Activated T-cell treated with anti-CD3 and anti-CD28 coated beads for 4 hours (primary cell): ENCODE results near the gene ZDHHC8.

ENCODE experiments used
- DNase-seq: peaks from one replicate; pipeline ENCODE4 v3.0.0-alpha.2; 2020

Gene ZDHHC8

DNA sequence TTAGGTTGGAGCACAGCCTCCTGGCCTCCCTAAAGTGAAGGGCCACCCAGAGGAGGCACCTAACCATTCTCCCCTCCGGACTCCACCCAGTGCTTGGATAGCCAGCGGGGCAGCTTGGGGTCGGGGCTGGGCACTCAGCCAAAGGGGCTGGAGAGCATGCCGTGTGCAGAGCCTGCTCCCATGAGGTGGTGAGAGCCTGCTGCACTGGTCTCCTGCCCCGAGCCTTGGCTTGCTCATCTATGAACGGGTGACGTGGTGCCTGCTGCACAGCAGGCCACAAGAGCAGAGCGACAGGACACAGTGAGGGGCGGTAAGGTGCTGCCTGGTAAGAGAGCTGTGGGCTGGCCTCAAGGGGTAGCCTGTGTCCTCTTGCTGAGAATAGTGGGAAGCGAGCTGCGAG is 33.3 kb downstream of the ZDHHC8 start:
- DNase-seq = no peak

DNA sequence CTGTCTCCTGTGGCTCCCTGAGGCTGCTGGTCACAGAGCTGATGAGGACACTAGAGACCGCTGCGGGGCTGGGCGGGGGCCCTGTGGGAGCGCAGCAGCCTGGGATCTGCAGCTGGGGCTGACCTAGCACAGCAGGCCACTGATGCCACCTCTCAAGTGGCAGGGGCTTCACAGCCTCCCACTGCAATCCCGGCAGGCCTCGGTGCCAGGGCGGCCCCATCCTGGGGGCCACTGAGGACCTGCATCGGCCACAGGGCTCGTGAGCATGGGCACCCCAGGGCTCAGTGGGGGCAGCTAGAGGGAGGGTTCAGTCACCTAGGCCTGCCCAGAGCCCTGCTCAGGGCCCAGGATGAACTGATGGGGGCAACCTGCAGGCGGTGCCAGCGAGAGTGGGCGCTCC is 33.8 kb downstream of the ZDHHC8 start:
- no peak for DNase-seq

GRCh38 chr22:20165913-20166312 is 34.3 kb downstream of the ZDHHC8 start:
- DNase-seq = no peak

DNA sequence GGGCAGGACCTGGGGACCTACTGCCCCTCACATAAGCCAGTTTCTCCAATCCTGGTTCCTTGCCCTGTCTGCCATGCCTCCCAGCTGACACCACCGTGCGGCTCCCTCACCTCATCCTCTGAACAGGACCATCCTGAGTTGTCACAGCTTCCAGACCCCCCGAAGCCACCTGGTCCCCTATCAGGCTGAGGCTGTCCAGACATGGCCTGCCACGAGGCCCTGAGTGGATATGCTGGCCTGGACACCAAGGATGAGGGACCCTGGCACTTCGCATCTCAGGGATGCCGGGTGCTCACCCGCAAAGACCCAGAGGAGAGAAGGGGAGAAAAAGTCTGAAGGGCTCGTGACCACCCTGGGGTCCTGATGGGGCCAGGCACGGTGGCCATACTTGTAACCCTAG is 35.1 kb downstream of the ZDHHC8 start:
- DNase-seq = no peak

DNA sequence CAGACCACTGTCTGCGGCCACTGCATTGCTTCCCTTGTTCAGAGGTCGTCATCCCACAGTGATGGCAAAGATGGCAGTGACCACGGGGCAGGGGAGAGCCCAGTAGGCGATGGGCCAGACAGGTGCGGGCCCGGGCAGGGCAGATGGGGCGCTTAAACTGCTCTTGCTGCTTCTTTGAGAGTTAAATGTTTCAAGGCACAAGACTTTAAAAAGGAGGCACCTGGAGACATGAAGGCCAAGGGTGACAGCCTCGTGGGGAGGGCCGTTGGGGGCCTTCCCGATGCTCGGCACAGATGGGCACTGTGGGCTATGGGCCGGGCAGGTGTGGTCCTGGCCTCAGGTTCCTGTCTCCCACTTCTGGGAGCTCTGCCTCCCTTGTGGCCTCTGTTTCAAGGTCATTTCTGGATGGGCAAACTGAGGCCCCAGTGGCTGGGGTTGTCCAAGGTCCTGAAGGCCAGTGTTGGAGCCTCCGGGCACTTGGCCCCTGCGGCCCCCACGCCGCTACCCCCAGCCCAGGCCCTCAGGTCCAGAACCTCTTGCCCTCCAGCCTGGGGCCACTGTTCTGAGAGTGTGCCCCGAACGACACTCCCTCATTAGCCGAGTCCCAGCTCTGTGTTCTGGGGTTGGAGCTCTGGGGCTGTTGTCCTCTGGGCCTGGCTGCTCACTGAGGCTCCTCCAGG is 36.2 kb downstream of the ZDHHC8 start:
- no peak for DNase-seq

- DNase-seq = no peak
These were observed 37.7 kb downstream of the ZDHHC8 start for GRCh38 chr22:20169253-20169822.

GRCh38 chr22:20170170-20170569 is 38.6 kb downstream of the ZDHHC8 start:
- no peak for DNase-seq

DNA sequence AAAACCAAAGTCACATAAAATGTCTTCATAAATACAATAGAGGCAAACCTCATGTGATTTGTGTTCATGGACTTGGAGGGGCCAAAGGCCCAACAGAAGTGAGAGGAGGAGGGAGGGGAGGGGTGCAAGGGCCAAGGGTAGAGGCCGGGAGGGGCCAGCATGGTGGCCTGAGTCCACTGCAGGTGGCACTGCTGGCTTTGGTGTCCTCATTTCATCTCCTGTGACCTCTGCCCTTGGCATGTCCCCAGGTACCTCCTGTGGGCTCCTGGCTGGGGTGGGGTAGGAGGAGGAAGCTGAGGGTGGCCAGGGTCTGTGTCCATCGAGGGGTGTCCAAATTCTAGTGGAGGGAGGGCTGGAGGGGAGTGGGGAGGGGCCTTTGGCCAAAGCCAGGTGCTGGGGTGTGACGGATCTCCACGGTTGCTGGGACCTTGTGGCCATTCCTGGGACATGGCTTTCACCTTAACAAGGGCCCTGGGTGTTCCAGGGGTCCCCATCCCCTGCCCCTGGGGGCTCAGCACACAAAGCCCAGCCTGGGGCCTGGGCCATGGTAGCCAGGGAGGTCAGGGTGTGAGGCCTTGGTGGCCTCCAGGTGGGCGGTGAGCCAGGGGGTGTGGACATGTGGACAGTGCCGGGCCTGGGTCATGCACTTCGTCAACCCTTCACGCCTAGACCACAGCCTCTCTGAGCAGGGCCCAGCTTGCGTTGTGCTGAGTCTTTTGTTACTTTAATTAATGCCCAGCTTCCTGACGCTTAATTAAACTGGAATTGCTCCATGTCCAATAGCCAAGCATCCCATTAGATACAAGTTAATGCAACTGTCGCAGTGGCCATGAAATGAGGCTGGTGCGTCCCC is 39.9 kb downstream of the ZDHHC8 start:
- no peak for DNase-seq

GRCh38 chr22:20172141-20172613 is 40.6 kb downstream of the ZDHHC8 start:
- no peak for DNase-seq

- no peak for DNase-seq
These were observed 41.6 kb downstream of the ZDHHC8 start for GRCh38 chr22:20173246-20173645.

- no peak for DNase-seq
These were observed 42.2 kb downstream of the ZDHHC8 start for GRCh38 chr22:20173772-20174171.

GRCh38 chr22:20174785-20175596 is 43.4 kb downstream of the ZDHHC8 start:
- DNase-seq = no peak

GRCh38 chr22:20175597-20175900 is 43.9 kb downstream of the ZDHHC8 start:
- no peak for DNase-seq

GRCh38 chr22:20176421-20177085 is 44.9 kb downstream of the ZDHHC8 start:
- DNase-seq = no peak

DNA sequence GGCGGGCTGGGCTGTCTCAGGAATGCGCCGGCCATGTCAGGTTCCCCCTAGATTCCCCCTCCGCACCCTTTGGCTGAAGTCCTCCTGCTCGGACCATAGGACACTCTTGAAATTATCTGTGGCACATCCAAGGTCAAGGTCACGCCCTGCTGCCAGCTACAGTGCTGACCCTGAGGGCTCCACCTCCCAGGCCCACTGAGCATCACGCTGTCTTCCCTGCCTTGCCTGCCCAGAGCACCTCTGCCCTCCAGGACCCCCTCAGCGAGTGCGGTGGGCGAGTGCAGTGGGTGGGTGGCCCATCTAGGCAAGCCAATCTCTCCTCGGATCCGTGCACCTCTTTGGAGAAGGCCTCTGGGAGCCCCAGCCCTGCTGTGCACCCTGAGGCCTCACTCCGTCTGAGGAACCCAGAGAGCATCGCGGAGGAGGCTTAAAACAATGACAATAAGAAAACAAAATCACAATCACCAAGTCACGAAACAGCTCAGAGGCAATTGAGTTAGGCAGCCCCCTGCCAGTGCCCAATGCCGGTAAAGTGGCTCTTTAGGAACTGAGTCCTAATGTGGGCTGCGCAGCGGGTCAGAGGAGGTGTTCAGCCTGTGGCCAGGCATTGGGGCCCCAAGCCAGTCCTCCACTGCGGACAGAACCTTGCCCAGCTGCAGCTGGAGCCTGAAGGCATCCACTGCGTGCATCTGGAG is 45.8 kb downstream of the ZDHHC8 start:
- DNase-seq = no peak

DNA sequence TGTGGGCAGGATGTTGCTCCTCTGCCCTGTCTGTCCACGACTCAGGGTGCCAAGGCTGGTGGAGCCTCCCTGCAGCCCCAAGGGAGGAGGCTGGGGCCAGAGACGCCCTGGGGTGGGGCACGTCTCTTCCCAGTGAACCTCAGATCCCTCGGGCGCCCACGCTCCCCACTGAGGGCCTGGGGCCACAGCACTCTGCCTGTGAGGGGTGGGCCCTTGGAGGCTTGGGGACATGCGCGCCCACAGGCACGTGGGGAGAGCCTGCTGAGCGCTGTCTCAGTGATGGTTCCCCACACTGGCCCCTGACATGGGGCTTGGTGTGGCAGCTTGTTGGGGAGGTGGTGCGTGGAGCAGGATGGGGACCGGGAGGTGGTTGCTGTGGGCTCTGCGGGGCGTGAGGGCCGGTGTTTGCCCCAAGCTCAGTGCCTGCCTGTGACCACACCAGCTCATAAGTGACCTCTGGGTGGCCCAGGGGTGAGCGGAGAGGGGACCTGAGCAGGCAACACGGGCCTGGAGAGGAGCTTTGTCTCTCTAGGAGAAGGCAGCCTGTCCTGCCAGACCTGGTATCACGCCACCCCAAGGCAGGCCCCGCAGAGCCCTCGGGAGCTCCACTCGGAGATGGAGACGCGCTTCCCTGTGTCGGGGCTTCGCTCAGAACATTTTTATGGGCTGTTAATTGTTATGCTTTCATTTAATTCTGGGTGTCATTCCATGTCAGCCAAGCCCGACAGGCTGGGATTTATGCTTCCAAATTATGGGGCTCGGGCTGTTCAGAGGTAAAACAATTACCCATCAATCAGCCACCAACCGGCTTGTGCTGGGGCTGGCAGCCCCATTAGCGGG is 46.7 kb downstream of the ZDHHC8 start:
- DNase-seq = no peak

DNA sequence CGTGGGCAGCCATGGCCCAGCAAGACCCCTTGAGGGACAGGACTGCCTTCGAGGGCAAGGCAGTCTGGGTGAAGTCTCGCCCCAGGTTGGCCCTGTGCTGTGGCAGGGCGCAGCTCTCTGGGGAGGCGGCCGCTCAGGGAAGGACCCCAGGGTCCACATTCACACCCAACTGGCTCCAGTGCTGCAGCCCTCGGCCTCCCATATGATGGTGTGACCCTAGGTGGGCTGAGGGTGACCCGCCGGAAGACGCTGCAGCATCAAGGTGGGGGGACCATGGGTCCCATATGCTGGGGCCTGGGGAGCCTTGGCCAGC is 47.3 kb downstream of the ZDHHC8 start:
- DNase-seq = no peak

GRCh38 chr22:20179455-20180244 is 48.0 kb downstream of the ZDHHC8 start:
- no peak for DNase-seq

GRCh38 chr22:20180245-20180630 is 48.6 kb downstream of the ZDHHC8 start:
- DNase-seq = no peak

DNA sequence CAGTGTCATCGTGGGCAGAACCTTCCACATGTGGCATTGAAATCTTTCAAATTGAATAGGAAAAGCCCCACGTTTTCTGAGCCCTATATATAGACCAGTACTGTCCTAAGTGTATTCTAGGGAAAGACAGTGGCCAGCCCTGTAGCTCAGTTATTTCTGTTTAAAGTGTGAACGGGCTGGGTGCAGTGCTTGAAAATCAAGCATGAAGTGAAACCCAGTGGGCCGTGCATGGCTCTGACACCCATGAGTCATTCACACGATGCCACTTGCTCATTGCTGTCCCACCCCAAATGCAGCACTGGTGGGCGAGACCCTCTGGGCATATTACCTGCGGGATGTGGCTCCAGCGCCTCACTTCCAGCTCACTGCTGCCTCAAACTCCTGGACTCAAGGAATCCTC is 49.0 kb downstream of the ZDHHC8 start:
- DNase-seq = no peak
